Epithelial cell of proximal tubule (primary cell): ENCODE results near the gene THAP10. TPM values are rescaled to one million over a fixed set of nuclear protein-coding genes. Genes with fewer than 3 reads are reported as not detected.
"Not testable (repeated sequence)": the region's sequence is repeated elsewhere in the genome, so short reads cannot be mapped to it uniquely, and the experiment has no call there.

Experiments used
- DNase-seq: peaks from one replicate; pipeline ENCODE4 v3.0.0-alpha.2; 2011; ENCODE audit warnings: low read depth
- H3K4me3 ChIP-seq: 2 replicates; pipeline ENCODE4 v1.5.1; 2011; ENCODE audit warnings: low read depth, mild to moderate bottlenecking, low read length
- total RNA-seq: library from RNA; depleted of rRNA; stranded (reverse); fragments of >200 nt; gene quantifications from 2 replicates; pipeline ENCODE4 v1.2.3, GENCODE V29; 2015
- TF ChIP-seq, protein P1 (sequence below): conservative IDR thresholded peaks from 2 replicates; pipeline ENCODE4 v1.5.1; 2012; ENCODE audit warnings: low read depth, mild to moderate bottlenecking, low read length

THAP10 gene
- 6.5 and 9.1 TPM in 2 replicates for total RNA-seq

DNA sequence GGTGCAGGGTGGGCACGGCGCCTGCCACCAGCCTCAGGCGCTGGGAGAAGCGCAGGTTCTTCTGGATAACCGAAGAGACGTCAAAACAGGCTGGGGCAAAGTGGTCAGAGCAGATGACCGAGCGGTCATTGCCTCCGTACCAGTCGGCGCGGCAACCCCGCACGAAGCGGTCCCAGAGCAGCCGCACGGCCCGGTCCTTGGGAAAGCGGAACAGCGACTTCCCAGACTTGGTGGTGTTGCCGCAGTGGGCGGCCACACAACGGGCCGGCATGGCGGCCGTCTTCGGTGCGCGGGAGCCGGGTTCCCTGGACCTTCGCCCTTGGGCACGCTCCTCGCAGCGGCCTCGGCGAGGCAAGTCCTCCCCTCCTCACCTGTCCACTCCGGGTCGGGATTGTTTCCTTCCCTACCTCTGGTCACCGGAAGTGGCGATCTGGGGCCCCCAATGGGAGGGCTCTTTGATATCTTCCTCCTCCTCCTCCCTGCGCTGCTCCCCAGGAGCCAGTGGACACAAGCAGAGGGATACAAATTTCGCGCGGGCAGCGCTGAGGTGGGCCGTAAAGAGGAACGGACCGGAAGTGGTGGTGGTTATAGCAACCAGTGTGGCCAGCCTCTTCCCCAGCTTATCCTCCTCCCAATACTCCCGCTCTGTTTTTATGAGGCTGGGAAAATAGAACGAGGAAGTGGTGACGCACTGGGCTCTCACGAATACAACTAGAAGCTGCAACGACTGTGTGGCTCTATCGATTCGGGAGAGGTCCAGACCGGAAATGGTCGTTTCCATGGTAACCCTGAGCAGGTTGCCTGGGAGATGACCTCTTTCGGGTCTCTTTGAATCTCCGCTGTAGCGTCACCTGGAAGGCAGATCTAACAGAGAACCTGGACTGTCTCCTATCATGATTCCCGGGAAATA lies at the start of gene THAP10, which contains the start of gene LRRC49:
THAP10 (minus strand) TSS at position 432 of the 910 bp plus-strand sequence; CDS start at position 271, 161 bp downstream.
LRRC49 (plus strand) TSS at position 825 of the 910 bp plus-strand sequence; CDS start at position 894, 69 bp downstream.
- H3K4me3 ChIP-seq: peak within 1 kb of the TSS; percentile 93
- TF ChIP-seq, protein P1, sequence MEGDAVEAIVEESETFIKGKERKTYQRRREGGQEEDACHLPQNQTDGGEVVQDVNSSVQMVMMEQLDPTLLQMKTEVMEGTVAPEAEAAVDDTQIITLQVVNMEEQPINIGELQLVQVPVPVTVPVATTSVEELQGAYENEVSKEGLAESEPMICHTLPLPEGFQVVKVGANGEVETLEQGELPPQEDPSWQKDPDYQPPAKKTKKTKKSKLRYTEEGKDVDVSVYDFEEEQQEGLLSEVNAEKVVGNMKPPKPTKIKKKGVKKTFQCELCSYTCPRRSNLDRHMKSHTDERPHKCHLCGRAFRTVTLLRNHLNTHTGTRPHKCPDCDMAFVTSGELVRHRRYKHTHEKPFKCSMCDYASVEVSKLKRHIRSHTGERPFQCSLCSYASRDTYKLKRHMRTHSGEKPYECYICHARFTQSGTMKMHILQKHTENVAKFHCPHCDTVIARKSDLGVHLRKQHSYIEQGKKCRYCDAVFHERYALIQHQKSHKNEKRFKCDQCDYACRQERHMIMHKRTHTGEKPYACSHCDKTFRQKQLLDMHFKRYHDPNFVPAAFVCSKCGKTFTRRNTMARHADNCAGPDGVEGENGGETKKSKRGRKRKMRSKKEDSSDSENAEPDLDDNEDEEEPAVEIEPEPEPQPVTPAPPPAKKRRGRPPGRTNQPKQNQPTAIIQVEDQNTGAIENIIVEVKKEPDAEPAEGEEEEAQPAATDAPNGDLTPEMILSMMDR: no peak
- DNase-seq: peak; percentile 68

DNA sequence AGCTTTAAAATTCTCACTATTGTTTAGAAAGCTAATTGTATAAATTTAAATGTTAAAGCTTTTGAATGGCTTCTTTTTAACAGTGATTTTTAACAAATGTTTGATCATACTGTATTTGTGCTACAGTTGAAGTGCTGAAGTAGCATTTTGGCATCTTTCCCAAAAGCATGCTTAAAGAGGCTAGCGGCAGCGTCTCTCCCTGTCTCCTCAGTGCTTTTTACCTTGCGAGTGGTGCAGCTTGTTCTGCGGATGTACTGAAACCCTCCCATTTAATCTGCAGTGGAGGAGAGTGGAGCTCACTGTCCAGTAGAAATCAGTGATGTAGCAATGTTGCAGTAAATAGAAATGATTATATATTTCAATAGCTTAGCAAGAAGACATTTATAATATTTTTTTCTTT lies 44.1 kb upstream of the THAP10 start:
- H3K4me3 ChIP-seq: no peak overlapping the region
- no peak for DNase-seq
- TF ChIP-seq, protein P1: no peak

DNA sequence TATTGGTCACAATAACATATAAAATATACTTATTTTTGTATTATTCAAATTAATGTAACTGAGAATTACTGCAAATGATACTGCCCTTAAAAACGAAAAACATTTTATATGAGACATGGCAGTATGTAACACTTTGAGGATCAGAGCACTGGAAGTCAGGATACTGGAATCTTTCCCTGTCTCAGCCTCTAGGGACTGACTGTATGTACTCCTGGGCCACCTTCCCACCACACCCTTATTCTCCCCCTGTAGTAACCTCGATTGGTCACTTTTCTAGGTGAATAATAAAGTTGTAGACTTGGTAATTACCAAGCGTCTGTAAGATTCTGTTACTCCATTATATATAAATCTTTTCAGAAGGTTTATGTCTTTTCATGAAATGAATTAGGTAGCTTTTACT lies 43.4 kb upstream of the THAP10 start:
- H3K4me3 ChIP-seq: no peak overlapping the region
- DNase-seq: no peak
- TF ChIP-seq, protein P1: no peak

DNA sequence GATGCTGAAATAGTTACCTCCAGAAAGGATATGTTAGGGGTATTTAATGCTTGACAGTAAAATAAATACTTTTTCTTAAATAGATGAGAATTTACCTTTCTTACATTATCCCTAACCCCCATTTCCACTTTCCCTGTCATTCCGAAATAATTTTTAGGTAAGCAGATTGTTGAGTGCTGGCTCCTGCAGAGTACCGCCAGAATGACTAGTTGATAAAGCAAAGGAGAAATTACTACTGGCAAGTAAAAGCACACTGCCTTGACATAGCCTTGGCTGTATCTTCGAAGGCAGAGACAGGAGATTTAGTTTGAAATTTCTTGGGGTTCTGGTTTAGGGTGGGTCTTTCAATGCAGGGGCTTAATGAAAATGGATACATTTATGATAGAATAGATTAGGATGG lies 41.2 kb upstream of the THAP10 start:
- TF ChIP-seq, protein P1: no peak
- DNase-seq: no peak
- no peak overlapping the region for H3K4me3 ChIP-seq

DNA sequence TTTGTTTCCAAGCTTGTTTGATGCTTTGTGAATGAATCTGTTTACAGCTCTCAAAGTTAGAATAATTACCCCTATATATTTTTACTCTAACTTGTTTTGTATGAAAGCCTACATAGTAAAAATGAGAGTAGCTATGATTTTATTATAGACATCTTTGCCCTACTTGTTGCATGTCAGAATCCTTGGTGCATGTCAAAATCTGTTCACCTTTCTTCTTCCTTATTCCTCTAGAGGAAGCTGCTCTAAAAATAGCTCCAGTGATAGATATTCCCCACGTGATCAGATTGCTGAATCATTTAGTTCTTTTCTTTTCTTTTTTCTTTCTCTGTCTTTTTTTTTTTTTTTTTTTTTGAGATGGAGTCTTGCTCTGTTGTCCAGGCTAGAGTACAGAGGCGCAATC lies 40.2 kb upstream of the THAP10 start:
- TF ChIP-seq, protein P1: no peak
- no peak overlapping the region for H3K4me3 ChIP-seq
- DNase-seq: peak; percentile 4

DNA sequence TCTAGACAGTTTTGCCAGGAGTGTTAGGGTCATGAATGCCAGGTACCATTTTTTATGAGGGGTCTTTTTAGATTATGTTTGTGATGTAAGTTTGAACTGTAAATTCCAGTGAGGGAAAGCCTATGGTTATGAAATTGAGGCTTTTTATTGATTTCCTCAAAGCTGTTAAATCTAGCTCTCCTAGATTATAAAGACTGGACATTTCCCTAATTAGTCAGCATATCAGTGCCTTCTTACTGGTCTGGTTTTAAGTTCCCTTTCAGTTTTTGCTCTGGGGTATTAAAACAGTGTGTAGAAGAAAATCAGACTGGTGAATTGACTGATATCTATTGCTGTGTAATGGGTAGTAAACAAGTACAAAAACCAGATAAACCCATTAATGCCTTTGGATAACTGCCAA lies 39.6 kb upstream of the THAP10 start:
- no peak for DNase-seq
- TF ChIP-seq, protein P1: no peak
- H3K4me3 ChIP-seq: no peak overlapping the region

DNA sequence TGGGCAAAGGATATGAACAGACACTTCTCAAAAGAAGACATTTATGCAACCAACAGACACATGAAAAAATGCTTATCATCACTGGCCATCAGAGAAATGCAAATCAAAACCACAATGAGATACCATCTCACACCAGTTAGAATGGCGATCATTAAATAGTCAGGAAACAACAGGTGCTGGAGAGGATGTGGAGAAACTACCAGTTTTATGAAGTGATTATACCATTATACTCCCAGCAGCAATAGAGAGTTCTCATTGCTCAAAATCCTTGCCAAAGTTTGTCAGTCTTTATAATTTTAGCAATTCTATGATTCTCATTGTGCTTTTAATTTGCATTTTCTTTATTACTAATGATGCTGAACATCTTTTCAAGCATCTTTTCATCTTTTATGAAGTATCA lies 34.7 kb upstream of the THAP10 start:
- H3K4me3 ChIP-seq, DNase-seq: not testable (repeated sequence)
